HG02885 (cell line): ENCODE measurements around the gene APBB2.
"Not testable (repeated sequence)": the region's sequence is repeated elsewhere in the genome, so short reads cannot be mapped to it uniquely, and the experiment has no call there.

Experiments
- ATAC-seq: cut with Tn5 transposase; IDR thresholded peaks from one replicate; pipeline ENCODE4 v1.9.1; 2021; ENCODE audit warnings: mild to moderate bottlenecking; ENCODE audit not compliant: unreplicated experiment, poor library complexity

The APBB2 gene

DNA sequence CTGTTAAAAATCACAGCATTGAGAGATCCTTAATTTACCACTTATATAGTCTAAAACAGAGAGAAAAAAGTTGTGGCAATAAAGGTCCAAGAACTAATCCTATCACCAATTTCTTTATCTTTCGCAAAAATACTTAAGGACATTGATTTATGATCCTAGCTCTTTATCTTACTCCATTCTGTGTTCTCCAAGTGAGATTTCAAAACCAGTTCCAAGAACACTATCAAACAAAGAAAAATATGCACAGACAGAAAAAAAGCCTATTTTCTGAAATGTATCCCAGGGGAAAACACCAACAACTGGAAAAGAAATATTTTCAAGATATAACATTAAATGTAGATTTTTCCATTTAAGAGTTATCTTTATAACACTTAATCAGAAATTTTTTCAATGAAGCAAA lies 172.8 kb downstream of the APBB2 start:
- no peak for ATAC-seq

GRCh38 chr4:41039317-41039716 lies 175.0 kb downstream of the APBB2 start:
- ATAC-seq = no peak

DNA sequence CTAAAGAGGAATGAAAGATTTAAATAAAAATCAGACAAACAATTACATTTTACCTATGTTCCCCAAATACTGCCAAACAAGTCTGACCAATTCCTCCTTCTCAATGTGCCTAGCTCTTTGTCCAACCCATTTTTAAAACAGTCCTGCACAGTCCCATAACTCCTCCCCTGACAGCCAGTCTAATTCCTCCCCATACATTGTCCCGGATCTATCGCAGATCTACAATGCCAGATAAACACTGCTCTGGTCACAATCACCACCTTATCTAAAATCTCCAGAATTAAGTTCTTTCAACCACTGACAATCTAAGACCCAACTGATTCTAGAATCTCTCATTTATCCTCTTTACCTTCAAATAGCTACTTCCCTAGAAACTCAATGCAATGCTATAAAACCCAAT lies 176.0 kb downstream of the APBB2 start:
- no peak for ATAC-seq

DNA sequence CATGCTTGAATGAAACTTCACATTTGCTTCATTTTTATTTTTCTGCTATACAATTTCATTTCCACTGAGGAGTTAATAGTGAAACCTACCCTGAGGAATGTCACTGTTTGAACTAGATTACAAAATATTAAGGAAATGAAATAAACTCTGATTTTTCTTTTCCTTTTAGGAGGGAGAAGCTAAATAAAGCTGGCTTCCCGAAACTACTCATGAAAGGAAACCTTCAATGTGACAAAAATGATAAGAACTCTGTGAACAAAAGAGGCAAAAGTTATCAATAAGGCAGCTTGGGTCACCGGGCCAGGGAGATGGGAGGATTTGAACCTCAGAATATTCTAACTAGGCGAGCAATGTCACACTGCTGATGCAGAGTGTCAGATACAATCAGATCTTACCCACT lies 185.2 kb downstream of the APBB2 start:
- no peak for ATAC-seq

GRCh38 chr4:41028392-41029076 lies 185.8 kb downstream of the APBB2 start:
- no peak for ATAC-seq

GRCh38 chr4:41026971-41027370 lies 187.4 kb downstream of the APBB2 start:
- no peak for ATAC-seq

DNA sequence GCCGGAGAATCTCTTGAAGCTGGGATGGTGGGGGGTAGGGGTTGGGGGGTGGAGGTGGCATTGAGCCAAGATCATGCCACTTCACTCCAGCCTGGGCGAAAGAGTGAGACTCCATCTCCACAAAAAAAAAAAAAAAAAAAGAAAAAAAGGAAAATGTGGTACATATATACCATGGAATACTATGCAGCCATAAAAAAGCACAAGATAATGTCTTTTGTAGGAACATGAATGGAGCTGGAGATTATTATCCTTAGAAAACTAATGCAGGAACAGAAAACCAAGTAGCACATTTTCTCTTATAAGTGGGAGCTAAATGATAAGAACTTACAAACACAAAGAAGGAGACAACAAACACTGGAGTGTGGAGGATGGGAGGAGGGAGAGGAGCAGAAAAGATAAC lies 188.5 kb downstream of the APBB2 start:
- no peak for ATAC-seq

- no peak for ATAC-seq
Measured at GRCh38 chr4:41024556-41025491, 189.5 kb downstream of the APBB2 start.

DNA sequence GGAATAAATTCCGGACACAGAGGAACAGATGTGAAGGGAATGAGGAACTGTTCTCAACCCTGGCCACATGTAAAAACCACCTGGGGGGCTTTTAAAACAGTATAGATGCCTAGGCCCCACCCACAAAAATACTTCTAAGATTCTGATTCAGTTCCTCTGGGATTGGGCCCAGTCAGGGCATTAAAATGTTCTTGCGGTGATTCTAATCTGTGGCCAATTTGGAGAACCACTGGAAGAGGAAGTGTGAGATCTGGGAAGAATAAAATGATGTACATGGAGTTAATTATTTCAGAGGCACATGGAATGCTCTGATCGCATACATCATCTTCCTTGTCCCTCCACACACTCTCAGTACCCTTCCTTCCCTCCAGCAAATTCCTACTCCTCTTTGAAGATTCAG lies 192.2 kb downstream of the APBB2 start:
- no peak for ATAC-seq

DNA sequence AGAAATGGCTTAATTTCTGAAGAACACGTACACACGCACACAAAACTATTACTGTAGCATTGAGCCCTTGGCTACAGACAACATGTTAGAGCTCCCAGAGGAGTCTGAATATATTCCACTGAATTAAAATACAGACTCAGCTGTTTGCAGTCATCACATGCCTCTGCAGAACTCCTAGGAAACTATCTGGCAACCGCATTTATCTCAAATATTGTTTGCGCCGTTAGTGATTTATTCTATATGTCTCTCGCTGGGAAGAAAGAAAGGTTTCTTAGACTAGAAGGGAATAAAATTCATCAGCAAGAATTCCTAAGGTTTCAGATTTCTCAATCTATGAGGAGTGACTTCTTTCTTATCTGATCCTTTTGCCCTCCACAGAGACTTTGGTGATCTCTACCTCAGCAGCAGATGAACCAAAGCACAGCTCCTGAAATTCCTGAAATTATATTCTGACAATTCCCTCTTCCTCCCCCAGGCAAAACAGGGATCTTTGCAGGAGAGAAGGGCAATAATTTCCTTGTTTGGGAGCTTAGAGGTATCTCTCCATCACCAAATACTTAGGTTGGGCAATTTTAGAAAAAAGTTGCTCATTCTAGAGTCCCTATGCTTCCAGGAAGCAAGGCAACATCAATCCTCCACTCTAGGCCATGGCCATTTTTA lies 199.2 kb downstream of the APBB2 start:
- ATAC-seq = no peak

DNA sequence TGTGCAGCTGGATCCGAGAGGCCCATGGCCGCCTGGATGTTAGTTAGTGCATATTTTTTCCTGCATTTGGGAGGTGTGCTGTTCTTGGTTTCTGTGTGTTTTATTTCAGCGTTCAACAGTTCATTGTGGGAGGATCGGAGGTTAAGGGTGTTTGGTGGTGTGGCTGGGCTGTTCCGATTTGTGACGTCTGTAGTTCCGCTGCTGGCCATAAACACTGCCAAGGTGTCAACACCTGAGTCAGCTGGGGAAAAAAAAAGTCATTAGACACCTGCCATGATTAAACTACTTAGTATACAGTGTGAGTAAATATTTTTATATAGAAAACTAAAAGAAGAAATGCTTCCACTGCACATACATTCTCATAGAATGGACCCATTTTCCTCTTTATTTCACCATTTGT lies 200.2 kb downstream of the APBB2 start:
- no peak for ATAC-seq

DNA sequence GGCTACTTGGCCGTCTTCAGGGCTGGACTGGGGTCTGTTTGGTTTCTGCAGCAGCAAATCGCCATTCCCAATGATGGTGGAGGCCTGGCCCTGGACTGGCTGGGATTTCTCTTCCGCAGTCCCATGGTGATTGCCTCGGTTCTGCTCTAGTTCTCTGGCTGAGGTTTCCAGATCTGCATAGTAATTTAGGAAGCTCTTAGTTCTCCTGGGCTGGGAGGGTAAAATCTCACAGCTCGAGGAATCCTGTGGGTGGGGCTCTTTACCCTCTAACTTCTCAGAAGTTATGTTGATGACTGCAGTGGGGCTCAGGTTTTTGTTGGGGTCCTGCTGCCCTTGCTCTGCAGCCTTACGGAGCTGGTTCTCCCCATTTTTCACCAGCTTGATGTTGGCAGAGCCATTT lies 200.6 kb downstream of the APBB2 start:
- no peak for ATAC-seq

DNA sequence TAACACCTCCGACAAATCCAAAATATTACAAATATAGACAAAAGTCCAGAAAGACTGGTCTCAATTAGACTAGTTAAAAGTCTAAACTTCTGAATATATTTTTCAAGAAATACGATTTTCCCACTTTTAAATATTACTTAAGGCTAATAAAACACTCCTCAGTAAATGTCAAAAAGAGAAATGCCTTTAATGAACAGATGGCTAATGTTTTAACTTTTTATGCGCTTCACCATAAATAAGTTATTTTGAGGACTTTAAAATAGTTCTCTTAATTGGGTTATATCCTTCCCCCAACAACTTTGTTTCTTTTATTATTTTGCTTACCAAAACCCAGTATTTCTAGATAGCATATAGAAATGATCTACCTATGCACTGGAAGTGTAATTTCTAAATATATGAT lies 201.4 kb downstream of the APBB2 start:
- no peak for ATAC-seq

GRCh38 chr4:41012293-41012692 lies 202.0 kb downstream of the APBB2 start:
- ATAC-seq = no peak

DNA sequence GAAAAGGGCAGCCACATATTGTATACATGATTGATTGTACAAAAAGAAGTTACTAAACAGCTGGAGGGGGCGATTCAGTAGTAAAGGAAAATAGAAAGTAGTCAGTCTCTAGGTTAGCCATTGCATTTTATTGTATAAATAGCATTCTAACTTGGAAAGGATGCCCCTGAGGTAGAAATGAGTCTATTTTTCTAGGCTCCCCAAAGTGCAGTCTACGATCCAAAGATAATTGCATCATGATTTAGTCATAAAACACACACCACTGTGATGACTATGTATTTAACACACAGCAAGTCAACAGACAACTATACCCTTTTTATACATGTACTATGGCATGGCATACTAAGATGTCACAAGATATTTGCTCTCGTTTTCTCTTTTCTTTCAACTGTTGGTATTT lies 204.9 kb downstream of the APBB2 start:
- ATAC-seq = no peak

GRCh38 chr4:41006141-41006540 lies 208.2 kb downstream of the APBB2 start:
- no peak for ATAC-seq

- no peak for ATAC-seq
Measured at GRCh38 chr4:41002309-41002708, 212.0 kb downstream of the APBB2 start.

DNA sequence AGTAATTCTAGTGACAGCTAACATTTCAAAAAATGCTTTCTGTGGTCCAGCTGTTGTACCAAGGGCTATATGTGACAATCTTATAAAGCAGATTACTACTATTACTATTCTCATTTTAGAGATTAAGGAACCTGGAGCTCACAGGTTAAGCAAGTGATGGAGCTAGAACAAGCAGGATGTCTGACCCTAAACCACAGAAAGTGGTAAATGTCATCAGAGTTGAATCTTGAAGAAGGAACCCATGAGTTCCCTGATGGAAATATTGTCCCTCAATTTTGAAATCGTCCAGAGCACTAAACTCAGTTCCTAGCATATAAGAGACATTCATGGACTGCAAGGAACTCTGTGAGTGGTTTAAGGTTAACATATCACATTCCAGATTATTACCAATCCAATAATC lies 214.0 kb downstream of the APBB2 start:
- no peak for ATAC-seq

- ATAC-seq = no peak
Measured at GRCh38 chr4:40998675-40999358, 215.5 kb downstream of the APBB2 start.

- no peak for ATAC-seq
Measured at GRCh38 chr4:40995850-40996249, 218.5 kb downstream of the APBB2 start.

DNA sequence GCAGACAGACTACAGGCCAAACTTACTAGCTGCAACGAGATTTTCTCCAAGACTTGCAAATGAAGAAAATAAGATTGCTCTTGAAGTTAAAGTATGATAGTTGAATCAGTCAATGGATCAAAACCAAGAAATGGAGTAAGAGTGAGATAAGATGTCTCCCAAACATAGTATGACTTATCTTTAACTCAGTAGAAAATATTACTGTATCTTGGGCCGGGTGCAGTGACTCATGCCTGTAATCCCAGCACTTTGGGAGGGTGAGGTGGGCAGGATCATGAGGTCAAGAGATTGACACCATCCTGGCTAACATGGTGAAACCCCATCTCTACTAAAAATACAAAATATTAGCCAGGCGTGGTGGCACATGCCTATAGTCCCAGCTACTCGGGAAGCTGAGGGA lies 220.0 kb downstream of the APBB2 start:
- not testable (repeated sequence) for ATAC-seq
